K562 (cell line): ENCODE results near the gene CSK. TPM values are rescaled to one million over a fixed set of nuclear protein-coding genes. Genes with fewer than 3 reads are reported as not detected.

Experiments
- ATAC-seq: fragments of 200-7000 bp; cut with Tn5 transposase; 3 replicates; pipeline ENCODE4 v1.9.1; 2020; ENCODE audit warnings: moderate library complexity
- BruUV-seq: library from RNA; stranded (reverse); fragments of 400-500 nt; replicated peaks from 2 replicates; lab custom pipeline; 2021; lab: Mats Ljungman, UMichigan
- CTCF ChIA-PET: fragments of 300-600 bp; formaldehyde crosslinking; extraction: SDS; loops from one replicate; lab custom pipeline; 2021; ENCODE audit warnings: low intra/inter-chr PET ratio; lab: Yijun Ruan, JAX
- POLR2A ChIA-PET: fragments of 300-600, 350-650 bp; sonication (Branson Sonifier 250); formaldehyde crosslinking; extraction: SDS; loops from one replicate; lab custom pipeline; 2021; ENCODE audit warnings: antibody characterized with exemption, inconsistent platforms; lab: Yijun Ruan, JAX
- DNase-seq, 4 experiments: peaks; one replicate each; pipeline versions ENCODE4 v3.0.0 to v3.0.0-alpha.2; 2011 to 2018; ENCODE audit warnings: low spot score in 3 of 4, mixed read lengths in 3 of 4; ENCODE audit errors: extremely low read depth in 1 of 4
- FAIRE-seq: peaks from 2 replicates; lab custom pipeline; 2011; peaks lifted over from hg19 to GRCh38; lab: Jason Lieb, UNC
- H2AFZ ChIP-seq: 2 replicates; pipeline ENCODE4 v1.6.0; 2011; ENCODE audit warnings: low read depth, low read length, control low read depth, inconsistent platforms
- H3K27ac ChIP-seq: fragments of 200-600 bp; 3 replicates; pipeline ENCODE4 v1.8.0; 2011; ENCODE audit warnings: low read depth, mild to moderate bottlenecking, control low read depth, inconsistent platforms, low read length, moderate library complexity, mixed read lengths; ENCODE audit errors: extremely low read depth
- H3K27me3 ChIP-seq, 2 experiments: fragments of 300-600 bp in 1 of 2; 2 replicates in 1 of 2; 3 replicates in 1 of 2; pipeline versions ENCODE4 v1.6.0 to v1.8.0; 2011; ENCODE audit warnings: inconsistent platforms in 2 of 2, low read length in 2 of 2, mild to moderate bottlenecking in 1 of 2, mixed read lengths in 1 of 2, moderate library complexity in 1 of 2; ENCODE audit not compliant: control insufficient read depth in 2 of 2, insufficient read depth in 2 of 2
- H3K36me3 ChIP-seq: fragments of 300-600 bp; 3 replicates; pipeline ENCODE4 v1.8.0; 2011; ENCODE audit warnings: mild to moderate bottlenecking, low read length, inconsistent platforms; ENCODE audit not compliant: control insufficient read depth, insufficient read depth
- H3K4me1 ChIP-seq, 2 experiments: fragments of 200-600 bp in 1 of 2; replicated peaks in 1 of 2; 2 replicates in 1 of 2; 3 replicates in 1 of 2; pipeline versions ENCODE4 v1.5.1 to v1.8.0; 2011; ENCODE audit warnings: inconsistent platforms in 2 of 2, low read length in 2 of 2, mild to moderate bottlenecking in 1 of 2, mixed read lengths in 1 of 2, moderate library complexity in 1 of 2; ENCODE audit not compliant: control insufficient read depth in 2 of 2, insufficient read depth in 2 of 2
- H3K4me2 ChIP-seq: 2 replicates; pipeline ENCODE4 v1.6.1; 2011; ENCODE audit warnings: low read length, control low read depth, inconsistent platforms, mixed read lengths; ENCODE audit not compliant: insufficient read depth
- H3K4me3 ChIP-seq: fragments of 200-600 bp; sonication (generic), shearing (Covaris generic); 2 replicates; pipeline ENCODE4 v1.5.1; 2016; ENCODE audit warnings: control low read depth, inconsistent platforms
- H3K79me2 ChIP-seq: fragments of 200-600 bp; 3 replicates; pipeline ENCODE4 v1.8.0; 2011; ENCODE audit warnings: low read length, inconsistent platforms; ENCODE audit not compliant: control insufficient read depth, insufficient read depth
- H3K9ac ChIP-seq, 2 experiments: 2 replicates each; pipeline versions ENCODE4 v1.6.0 to v1.6.1; 2011; ENCODE audit warnings: low read depth in 2 of 2, low read length in 2 of 2, control low read depth in 1 of 2, inconsistent platforms in 1 of 2, mild to moderate bottlenecking in 1 of 2, mixed read lengths in 1 of 2; ENCODE audit not compliant: insufficient read depth in 1 of 2
- H3K9me1 ChIP-seq: one replicate; pipeline ENCODE4 v1.6.0; 2011; ENCODE audit warnings: inconsistent platforms, mild to moderate bottlenecking, low read length, moderate library complexity; ENCODE audit not compliant: control insufficient read depth, insufficient read depth
- H3K9me3 ChIP-seq: replicated peaks from 2 replicates; pipeline ENCODE4 v1.5.1; 2011; ENCODE audit warnings: low read depth, low read length, inconsistent platforms; ENCODE audit not compliant: control insufficient read depth, insufficient read depth
- H4K20me1 ChIP-seq: replicated peaks from 2 replicates; pipeline ENCODE4 v1.6.1; 2011; ENCODE audit warnings: low read length, inconsistent platforms, mixed read lengths; ENCODE audit not compliant: control insufficient read depth, insufficient read depth
- GABPB1 ChIP-seq: sonication (generic); formaldehyde crosslinking; IDR thresholded peaks from 2 replicates; pipeline ENCODE4 v1.8.0; 2022; ENCODE audit warnings: mild to moderate bottlenecking, missing genetic modification reagents
- POLR2G ChIP-seq: fragments of 200-400 bp; formaldehyde crosslinking; IDR thresholded peaks from 2 replicates; pipeline ENCODE4 v1.6.1; 2017; ENCODE audit warnings: low read depth, mild to moderate bottlenecking, antibody characterized with exemption, low read length, moderate library complexity
- WGBS: fragments of 100-300 bp; shearing (Covaris generic); methylation state at CpG from one replicate; pipeline ENCODE4 v1.1.6; 2016; ENCODE audit warnings: low coverage, mixed read lengths; ENCODE audit not compliant: insufficient coverage; ENCODE audit errors: missing lambda C conversion rate; 5-methylcytosine and 5-hydroxymethylcytosine counted together
- in situ Hi-C: fragments of 300-500 bp; cut with MboI; formaldehyde crosslinking; loops from 4 replicates; pipeline ENCODE4 v1.15.0; 2018; ENCODE audit warnings: inconsistent platforms, mixed read lengths
- intact Hi-C: fragments of 100-400 bp; cut with micrococcal nuclease; formaldehyde crosslinking; loops from 2 replicates; pipeline ENCODE4 v1.14.2; 2022
- polyA plus RNA-seq, 8 experiments: library from polyadenylated mRNA; depleted of rRNA in 4 of 8; stranded (reverse) in 5 of 8; unstranded in 3 of 8; fragments of >200 nt; fragmentation: Nextera tagmentation in 2 of 8; fragmentation: Illumina TruSeq in 1 of 8; extraction: Ambion mirVana in 2 of 8; extraction: Trizol in 1 of 8; gene quantifications; 2 replicates each; pipeline versions ENCODE4 v1.2.1 to v1.2.3, GENCODE V29; 2011 to 2014; ENCODE audit warnings: inconsistent platforms in 1 of 8, missing spikeins in 1 of 8
- total RNA-seq, 7 experiments: library from RNA; depleted of rRNA in 6 of 7; stranded (reverse); fragments of >200 nt in 6 of 7; fragmentation: Illumina TruSeq in 2 of 7; extraction: Trizol in 2 of 7; gene quantifications; 2 replicates each; pipeline versions ENCODE4 v1.2.1 to v1.2.3, GENCODE V29; 2011 to 2021; ENCODE audit warnings: low replicate concordance in 1 of 7

The CSK gene
- total and polyA plus RNA-seq, 9 of the 15 experiments (the other 6 are each of a cell fraction or from before 2014, with no cell fraction given), result 1.5 to 112 (median 22.5) TPM

GRCh38 chr15:74799255-74799855 lies 17.5 kb downstream of the CSK start:
- H3K9me3 ChIP-seq, result no peaks in the 10 kb centered on the region
- no peak for ATAC-seq
- H3K9ac ChIP-seq, result 0 out of 4 replicates have a peak overlapping the region, but pooled peaks of 1 of the 2 experiments have one; percentile 19
- no peaks in the 10 kb centered on the region for H3K27me3 ChIP-seq
- no peak overlapping the region for H3K4me3 ChIP-seq
- BruUV-seq, result no TSS peak
- peaks cover 14% of the 10 kb centered on the region for H4K20me1 ChIP-seq
- H3K9me1 ChIP-seq, result peaks cover 10% of the 10 kb centered on the region
- intact Hi-C loops, result no loop called here
- no peak overlapping the region for H3K4me2 ChIP-seq
- no peak for FAIRE-seq
- H2AFZ ChIP-seq, result no peak overlapping the region
- 85% methylated on average over 11 of the region's 16 CpGs for WGBS
- no peak overlapping the region for H3K27ac ChIP-seq
- H3K4me1 ChIP-seq, result peaks cover 0 to 43% of the 10 kb centered on the region in 2 experiments; a peak in 3 of 5 replicates
- in situ Hi-C loops, result no loop called here
- H3K79me2 ChIP-seq, result no peaks in the 10 kb centered on the region; the same call in 2 of the 3 replicates
- POLR2A ChIA-PET, result interaction anchor here (1.0 to 1.5 kb wide), 2 partner anchors 12 to 28 kb away, joined by 3 to 4 read pairs; no protein-coding TSS in a partner anchor
- peaks cover 78% of the 10 kb centered on the region; the same call in 2 of the 3 replicates for H3K36me3 ChIP-seq
- DNase-seq, result no peak
- CTCF ChIA-PET, result interaction anchor here (1.5 to 2.3 kb wide), 2 partner anchors 12 to 28 kb away, joined by 3 to 41 read pairs; no protein-coding TSS in a partner anchor
- TF ChIP-seq GABPB1 (CRISPR knock-in tag), result no peak
- TF ChIP-seq POLR2G, result 0 out of 2 replicates have a peak, but pooled peaks have one; percentile 15
- TF ChIP-seq, all 486 proteins: peak for 1
